Stimulated activated CD4-positive, alpha-beta T cell treated with anti-CD3 and anti-CD28 coated beads, Interleukin-1b, Interleukin-23, amount 100 ng/mL, for 48 hours (primary cell): Measurements from ENCODE around the gene MAPRE2.

Source experiments
- DNase-seq: peaks from one replicate; pipeline ENCODE4 v3.0.0-alpha.2; 2020

MAPRE2 gene

DNA sequence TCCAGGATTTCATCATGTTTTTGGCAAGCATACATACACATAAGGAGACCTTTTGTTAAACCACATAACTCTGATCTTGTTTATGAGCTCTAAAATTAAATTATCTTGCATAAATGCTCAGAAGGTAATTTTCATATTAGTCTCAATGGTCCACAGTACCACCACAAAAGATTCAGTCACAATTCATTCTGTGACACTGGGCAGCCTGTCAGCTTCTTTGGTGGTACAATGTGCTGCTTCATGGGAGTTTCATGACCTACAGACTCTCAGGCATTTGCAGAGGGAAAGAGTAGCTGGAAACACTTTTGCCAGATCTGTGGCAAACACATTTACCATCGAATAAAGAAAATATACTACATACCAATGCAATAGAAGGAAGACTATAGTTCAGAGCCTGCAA is 148.3 kb downstream of the MAPRE2 start:
- DNase-seq, result no peak

DNA sequence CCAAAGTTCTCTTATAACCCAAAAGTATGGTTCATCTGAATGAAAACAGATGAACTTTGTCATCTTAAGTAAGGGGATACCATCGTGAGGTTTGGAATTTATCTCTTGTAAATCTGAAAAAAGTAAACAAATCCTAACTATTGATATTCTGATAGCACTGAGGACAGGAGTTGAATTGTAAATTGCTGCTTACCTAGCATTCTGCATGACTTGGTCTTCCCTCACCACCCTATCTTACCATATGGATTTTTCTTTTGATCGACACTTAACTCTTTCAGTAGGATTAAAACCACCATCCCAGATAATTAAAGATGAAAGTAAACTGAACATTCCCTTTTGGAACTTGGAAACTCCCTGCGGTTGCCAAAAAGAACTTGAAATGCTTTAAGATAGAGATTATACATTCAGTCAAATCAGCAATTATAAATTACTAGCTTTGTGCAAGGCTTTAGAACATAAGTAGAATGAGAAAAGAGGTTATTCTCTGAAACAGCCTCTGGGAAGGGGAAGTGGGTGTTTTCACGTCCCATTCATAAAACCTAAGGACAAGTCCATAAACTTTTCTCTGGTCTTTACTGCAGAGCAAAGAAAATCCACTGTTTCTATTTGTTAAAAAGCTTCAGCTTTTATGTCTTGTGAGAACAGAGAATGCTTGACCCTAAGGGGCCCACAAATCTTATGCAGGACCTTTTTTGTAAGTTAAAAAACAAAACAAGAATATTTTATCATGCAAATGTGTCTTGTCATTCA is 149.9 kb downstream of the MAPRE2 start:
- no peak for DNase-seq

DNA sequence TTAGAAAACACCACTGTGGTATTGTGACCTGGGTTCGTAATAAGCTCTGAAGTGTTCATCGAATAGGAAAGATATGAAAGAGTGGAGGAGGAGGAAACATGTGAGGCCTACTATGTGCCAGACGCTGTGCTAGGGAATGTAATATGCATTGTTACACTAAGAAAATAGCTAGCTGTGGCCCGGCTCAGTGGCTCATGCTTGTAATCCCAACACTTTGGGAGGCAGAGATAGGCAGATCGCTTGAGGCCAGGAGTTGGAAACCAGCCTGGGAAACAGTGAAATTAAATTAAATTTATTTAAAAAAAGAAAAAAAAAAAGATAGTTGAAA is 150.4 kb downstream of the MAPRE2 start:
- DNase-seq, result no peak

DNA sequence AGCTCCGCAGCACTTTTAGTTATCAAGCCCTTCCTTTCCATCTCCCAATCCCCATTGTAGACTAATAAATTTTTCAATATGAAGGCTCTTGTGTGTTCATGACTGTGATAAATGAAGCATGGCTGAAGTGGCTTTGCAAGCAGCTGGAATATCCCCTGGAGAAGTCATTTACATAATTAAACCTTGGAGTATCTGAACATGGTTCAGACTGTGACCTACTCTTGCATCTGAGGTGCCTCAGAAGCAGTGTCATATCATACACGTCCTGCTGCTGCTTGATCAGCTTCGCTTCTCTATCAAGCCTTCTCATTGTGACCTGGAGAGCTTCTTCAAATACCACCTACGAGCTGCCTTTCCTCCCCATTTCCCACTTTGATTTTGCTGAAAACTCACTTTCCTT is 151.2 kb downstream of the MAPRE2 start:
- no peak for DNase-seq
